HEK293 (cell line): Measurements from ENCODE around the gene E4F1.

Source experiments
- CTCF ChIA-PET: fragments of 350-600 bp; formaldehyde crosslinking; extraction: SDS; loops from one replicate; lab custom pipeline; 2021; ENCODE audit warnings: antibody characterized with exemption; lab: Yijun Ruan, JAX
- POLR2A ChIA-PET: fragments of 300-600 bp; formaldehyde crosslinking; extraction: SDS; loops from one replicate; lab custom pipeline; 2020; ENCODE audit warnings: antibody characterized with exemption, inconsistent platforms; lab: Yijun Ruan, JAX
- H3K27ac ChIP-seq: fragments of 200-500 bp; sonication (Bioruptor generic); 2 replicates; pipeline ENCODE4 v1.5.1; 2014; ENCODE audit warnings: low read depth, low read length, control low read depth, inconsistent platforms; ENCODE audit errors: extremely low read depth
- H3K36me3 ChIP-seq, 2 experiments: fragments of 200-500 bp in 1 of 2; sonication (Bioruptor generic) in 1 of 2; 1 replicate in 1 of 2; 2 replicates in 1 of 2; pipeline ENCODE4 v1.5.1; 2014 to 2017; ENCODE audit warnings: inconsistent platforms in 2 of 2, low read length in 2 of 2; ENCODE audit not compliant: control insufficient read depth in 2 of 2, insufficient read depth in 1 of 2
- H3K4me1 ChIP-seq: fragments of 200-500 bp; sonication (Bioruptor generic); 2 replicates; pipeline ENCODE4 v1.5.1; 2014; ENCODE audit warnings: mild to moderate bottlenecking, low read length, inconsistent platforms; ENCODE audit not compliant: control insufficient read depth, insufficient read depth
- H3K4me3 ChIP-seq: 2 replicates; pipeline ENCODE4 v1.5.1; 2011; ENCODE audit warnings: low read depth, mild to moderate bottlenecking, control low read depth, low read length, moderate library complexity
- H3K9me3 ChIP-seq: fragments of 200-500 bp; sonication (Bioruptor generic); 2 replicates; pipeline ENCODE4 v1.5.1; 2014; ENCODE audit warnings: low read depth, low read length, inconsistent platforms; ENCODE audit not compliant: control insufficient read depth, insufficient read depth
- BCL11B ChIP-seq: fragments of 450-650 bp; formaldehyde crosslinking; IDR thresholded peaks from 2 replicates; pipeline ENCODE4 v1.5.1; 2016; ENCODE audit warnings: low read depth, missing biosample characterization, missing genetic modification characterization
- HIC1 ChIP-seq: fragments of 450-650 bp; formaldehyde crosslinking; IDR thresholded peaks from 2 replicates; pipeline ENCODE4 v1.5.1; 2016; ENCODE audit warnings: missing biosample characterization, missing genetic modification characterization
- IKZF3 ChIP-seq: fragments of 450-650 bp; IDR thresholded peaks from 2 replicates; pipeline ENCODE4 v1.5.0; 2018; ENCODE audit warnings: missing biosample characterization, mild to moderate bottlenecking, missing genetic modification characterization, moderate library complexity
- KLF1 ChIP-seq: fragments of 450-650 bp; formaldehyde crosslinking; IDR thresholded peaks from 2 replicates; pipeline ENCODE4 v1.5.1; 2016; ENCODE audit warnings: missing biosample characterization, missing genetic modification characterization
- MZF1 ChIP-seq: fragments of 450-650 bp; formaldehyde crosslinking; IDR thresholded peaks from 2 replicates; pipeline ENCODE4 v1.5.1; 2017; ENCODE audit warnings: missing biosample characterization, missing genetic modification characterization, borderline replicate concordance
- PATZ1 ChIP-seq: fragments of 450-650 bp; formaldehyde crosslinking; IDR thresholded peaks from 2 replicates; pipeline ENCODE4 v1.5.1; 2016; ENCODE audit warnings: missing biosample characterization, missing genetic modification characterization
- PRDM1 ChIP-seq: fragments of 450-650 bp; formaldehyde crosslinking; IDR thresholded peaks from 2 replicates; pipeline ENCODE4; 2016; ENCODE audit warnings: missing biosample characterization, missing genetic modification characterization
- SETDB1 ChIP-seq: IDR thresholded peaks from one replicate; pipeline ENCODE4 v1.6.1; 2017; ENCODE audit warnings: mild to moderate bottlenecking, low read length, moderate library complexity, mixed read lengths; ENCODE audit not compliant: insufficient read length
- SP2 ChIP-seq: fragments of 450-650 bp; formaldehyde crosslinking; IDR thresholded peaks from 2 replicates; pipeline ENCODE4 v1.5.1; 2016; ENCODE audit warnings: missing biosample characterization, missing genetic modification characterization
- SP3 ChIP-seq: fragments of 450-650 bp; formaldehyde crosslinking; IDR thresholded peaks from 2 replicates; pipeline ENCODE4 v1.5.1; 2016; ENCODE audit warnings: missing biosample characterization, missing genetic modification characterization
- TCF7L2 ChIP-seq: IDR thresholded peaks from 2 replicates; pipeline ENCODE4 v1.6.1; 2011; ENCODE audit warnings: low read depth, mild to moderate bottlenecking, inconsistent platforms, low read length, moderate library complexity, borderline replicate concordance
- ZFHX2 ChIP-seq: fragments of 450-650 bp; formaldehyde crosslinking; conservative IDR thresholded peaks from 2 replicates; pipeline ENCODE4 v1.5.1; 2016; ENCODE audit warnings: missing biosample characterization, missing genetic modification characterization
- ZFP3 ChIP-seq: fragments of 450-650 bp; formaldehyde crosslinking; IDR thresholded peaks from 2 replicates; pipeline ENCODE4 v1.5.1; 2016; ENCODE audit warnings: low read depth, missing biosample characterization, missing genetic modification characterization
- ZNF211 ChIP-seq: fragments of 450-650 bp; formaldehyde crosslinking; IDR thresholded peaks from 2 replicates; pipeline ENCODE4 v1.5.1; 2016; ENCODE audit warnings: low read depth, missing biosample characterization, missing genetic modification characterization
- ZNF302 ChIP-seq: fragments of 450-650 bp; formaldehyde crosslinking; IDR thresholded peaks from 2 replicates; pipeline ENCODE4 v1.5.1; 2016; ENCODE audit warnings: missing biosample characterization, missing genetic modification characterization, low read depth
- ZNF433 ChIP-seq: fragments of 450-650 bp; formaldehyde crosslinking; IDR thresholded peaks from 2 replicates; pipeline ENCODE4 v1.5.1; 2016; ENCODE audit warnings: missing biosample characterization, missing genetic modification characterization, low read depth
- ZNF48 ChIP-seq: fragments of 450-650 bp; formaldehyde crosslinking; IDR thresholded peaks from 2 replicates; pipeline ENCODE4 v1.5.1; 2016; ENCODE audit warnings: missing biosample characterization, missing genetic modification characterization
- ZNF510 ChIP-seq: fragments of 450-650 bp; formaldehyde crosslinking; IDR thresholded peaks from 2 replicates; pipeline ENCODE4 v1.5.1; 2018; ENCODE audit warnings: mild to moderate bottlenecking, missing genetic modification characterization, missing biosample characterization; ENCODE audit not compliant: insufficient replicate concordance
- ZNF561 ChIP-seq: fragments of 450-650 bp; IDR thresholded peaks from 2 replicates; pipeline ENCODE4 v1.5.1; 2018; ENCODE audit warnings: missing biosample characterization, missing genetic modification characterization, borderline replicate concordance
- ZNF600 ChIP-seq: fragments of 450-650 bp; formaldehyde crosslinking; IDR thresholded peaks from 2 replicates; pipeline ENCODE4 v1.5.1; 2016; ENCODE audit warnings: missing biosample characterization, missing genetic modification characterization
- ZNF624 ChIP-seq: fragments of 450-650 bp; formaldehyde crosslinking; IDR thresholded peaks from 2 replicates; pipeline ENCODE4 v1.5.1; 2017; ENCODE audit warnings: missing biosample characterization, missing genetic modification characterization
- ZNF837 ChIP-seq: fragments of 450-650 bp; formaldehyde crosslinking; IDR thresholded peaks from 2 replicates; pipeline ENCODE4 v1.5.1; 2016; ENCODE audit warnings: missing biosample characterization, missing genetic modification characterization
- ZSCAN5A ChIP-seq: fragments of 450-650 bp; formaldehyde crosslinking; IDR thresholded peaks from 2 replicates; pipeline ENCODE4 v1.5.1; 2016; ENCODE audit warnings: missing biosample characterization, missing genetic modification characterization

Gene E4F1

GRCh38 chr16:2238150-2238837 is 14.9 kb downstream of the E4F1 start (continued):
- no peak for TF ChIP-seq ZNF48
- peak; percentile 67 for TF ChIP-seq HIC1 (tag by site-specific recombination)
- TF ChIP-seq ZSCAN5A = no peak
- TF ChIP-seq ZNF302 (tag by site-specific recombination) = no peak
- no peak for TF ChIP-seq ZFP3 (tag by site-specific recombination)
- TF ChIP-seq ZNF433 (tag by site-specific recombination) = no peak
- TF ChIP-seq ZNF211 = no peak
- peak; percentile 13; the same call in 1 of the 2 replicates for TF ChIP-seq PATZ1 (tag by site-specific recombination)
- no peak for TF ChIP-seq ZNF561 (tag by site-specific recombination)
- TF ChIP-seq MZF1 (tag by site-specific recombination) = no peak
- no peak for TF ChIP-seq TCF7L2
- TF ChIP-seq, all 188 proteins: peak for 6

- TF ChIP-seq KLF1 (peak; percentile 53), TCF7L2 (no peak), ZNF600 (tag by site-specific recombination) (0 out of 2 replicates have a peak, but pooled peaks have one; percentile 7), SETDB1 (no peak), SP2 (tag by site-specific recombination) (peak; percentile 24; the same call in 1 of the 2 replicates), BCL11B (0 out of 2 replicates have a peak, but pooled peaks have one; percentile 14), IKZF3 (tag by site-specific recombination) (0 out of 2 replicates have a peak, but pooled peaks have one; percentile 12), SP3 (tag by site-specific recombination) (peak; percentile 30; the same call in 1 of the 2 replicates), ZNF510 (no peak), ZNF624 (no peak), ZFHX2 (tag by site-specific recombination) (peak; percentile 49), ZNF837 (tag by site-specific recombination) (no peak), PRDM1 (tag by site-specific recombination) (no peak)
Observed at GRCh38 chr16:2238838-2239675, 15.7 kb downstream of the E4F1 start.

More at GRCh38 chr16:2238838-2239675, 15.7 kb downstream of the E4F1 start:
- Histone ChIP-seq H3K4me1 (peaks cover 4% of the 10 kb centered on the region; the same call in 1 of the 2 replicates), H3K27ac (0 out of 2 replicates have a peak overlapping the region, but pooled peaks have one; percentile 16), H3K9me3 (no peaks in the 10 kb centered on the region), H3K36me3 (peaks cover 3 to 50% of the 10 kb centered on the region in 2 experiments; a peak in 2 of 3 replicates), H3K4me3 (no peak overlapping the region)
- ChIA-PET CTCF (interaction anchor here (0.8 kb wide), 1 partner anchor 262 kb away, joined by 3 read pairs; no protein-coding TSS in a partner anchor), POLR2A (interaction anchor here (0.6 to 5.3 kb wide), 8 partner anchors 8 to 84 kb away, joined by 3 to 48 read pairs (median 6); partner anchors contain the start of genes ECI1, MLST8 and TRAF7)
